Measurements from ENCODE around the gene ANXA9. TPM values are rescaled to one million over a fixed set of nuclear protein-coding genes. Genes with fewer than 3 reads are reported as not detected.

ANXA9 gene, protein sequence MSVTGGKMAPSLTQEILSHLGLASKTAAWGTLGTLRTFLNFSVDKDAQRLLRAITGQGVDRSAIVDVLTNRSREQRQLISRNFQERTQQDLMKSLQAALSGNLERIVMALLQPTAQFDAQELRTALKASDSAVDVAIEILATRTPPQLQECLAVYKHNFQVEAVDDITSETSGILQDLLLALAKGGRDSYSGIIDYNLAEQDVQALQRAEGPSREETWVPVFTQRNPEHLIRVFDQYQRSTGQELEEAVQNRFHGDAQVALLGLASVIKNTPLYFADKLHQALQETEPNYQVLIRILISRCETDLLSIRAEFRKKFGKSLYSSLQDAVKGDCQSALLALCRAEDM
- not detected for total RNA-seq

DNA sequence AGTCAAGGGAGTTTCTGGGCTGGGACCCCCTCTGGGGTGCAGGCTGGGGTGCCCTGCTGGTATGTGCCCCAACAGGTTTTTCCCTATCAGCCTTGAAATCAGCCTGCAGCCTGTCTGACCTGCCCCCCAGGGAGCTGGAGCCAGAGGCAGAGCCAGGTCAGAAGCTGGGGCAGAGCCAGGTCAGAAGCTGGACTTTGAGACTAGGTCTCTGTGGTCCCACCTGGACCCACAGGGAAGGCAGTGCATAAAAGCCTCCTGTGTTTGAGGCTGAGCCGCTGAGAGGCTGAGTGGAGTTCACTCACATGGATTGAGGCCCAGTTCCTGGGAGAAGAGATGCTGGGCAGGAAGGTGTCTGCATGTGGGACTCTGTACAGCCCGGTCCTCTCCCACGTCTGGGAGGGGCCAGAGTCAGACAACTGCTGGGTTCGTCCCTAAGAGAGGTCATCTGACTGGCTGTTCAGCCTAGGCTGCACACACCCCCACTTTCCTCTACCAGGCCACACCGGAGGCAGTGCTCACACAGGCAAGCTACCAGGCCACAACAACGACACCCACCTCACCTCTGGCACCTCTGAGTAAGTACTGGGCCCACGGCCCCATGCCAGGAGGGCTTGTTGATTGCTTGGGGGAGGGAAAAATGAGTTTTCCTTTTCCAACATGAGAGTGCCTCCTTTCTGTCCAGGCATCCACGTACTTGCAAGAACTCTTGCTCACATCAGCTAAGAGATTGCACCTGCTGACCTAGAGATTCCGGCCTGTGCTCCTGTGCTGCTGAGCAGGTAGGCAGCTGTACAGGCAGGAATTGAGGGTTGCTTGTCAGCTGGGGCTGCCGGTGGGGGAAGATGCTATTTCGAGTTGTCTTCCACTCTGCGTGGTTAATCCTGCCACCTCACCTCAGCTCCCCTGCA lies at the start of gene ANXA9:
TSS of gene ANXA9 (plus strand) at position 488 of the 908 bp plus-strand sequence. CDS start 814 bp downstream, outside the sequence.
- Histone ChIP-seq H3K9me3 (no peaks in the 10 kb centered on the region), H3K27ac (no peak within 1 kb of the TSS)
- DNase-seq (ENCODE audit: low spot score): no peak

DNA sequence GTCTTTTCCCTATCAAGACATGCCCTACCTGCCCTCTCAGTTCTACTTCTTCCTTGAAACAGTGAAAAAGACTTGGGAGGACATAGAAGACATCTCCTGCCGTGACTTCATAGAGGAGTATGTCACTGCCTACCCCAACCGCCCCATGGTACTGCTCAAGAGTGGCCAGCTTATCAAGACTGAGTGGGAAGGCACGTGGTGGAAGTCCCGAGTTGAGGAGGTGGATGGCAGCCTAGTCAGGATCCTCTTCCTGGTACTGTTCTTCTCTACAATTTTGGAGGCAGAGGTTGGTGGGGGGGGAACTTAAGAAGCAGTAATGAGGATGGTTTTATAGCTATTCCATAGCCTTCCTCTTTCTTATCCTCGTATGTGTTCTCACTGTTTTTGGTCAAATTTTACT lies 37.2 kb upstream of the ANXA9 start:
- Histone ChIP-seq H3K9me3 (no peaks in the 10 kb centered on the region), H3K27ac (peak overlapping the region; percentile 11 to 24), H3K36me3 (peaks cover 75% of the 10 kb centered on the region), H3K27me3 (replicated peaks; ENCODE audit: insufficient read depth) (no peaks in the 10 kb centered on the region), H3K4me1 (ENCODE audit: control insufficient read depth in 1 of 2, low read depth in 2 of 2) (peaks cover 0 to 7% of the 10 kb centered on the region in 2 donors), H3K4me3 (no peak overlapping the region)
- ATAC-seq (ENCODE audit: insufficient number of reproducible peaks, low FRiP score, low read depth): no peak
- DNase-seq (ENCODE audit: low spot score): no peak
- TF ChIP-seq, protein P1, sequence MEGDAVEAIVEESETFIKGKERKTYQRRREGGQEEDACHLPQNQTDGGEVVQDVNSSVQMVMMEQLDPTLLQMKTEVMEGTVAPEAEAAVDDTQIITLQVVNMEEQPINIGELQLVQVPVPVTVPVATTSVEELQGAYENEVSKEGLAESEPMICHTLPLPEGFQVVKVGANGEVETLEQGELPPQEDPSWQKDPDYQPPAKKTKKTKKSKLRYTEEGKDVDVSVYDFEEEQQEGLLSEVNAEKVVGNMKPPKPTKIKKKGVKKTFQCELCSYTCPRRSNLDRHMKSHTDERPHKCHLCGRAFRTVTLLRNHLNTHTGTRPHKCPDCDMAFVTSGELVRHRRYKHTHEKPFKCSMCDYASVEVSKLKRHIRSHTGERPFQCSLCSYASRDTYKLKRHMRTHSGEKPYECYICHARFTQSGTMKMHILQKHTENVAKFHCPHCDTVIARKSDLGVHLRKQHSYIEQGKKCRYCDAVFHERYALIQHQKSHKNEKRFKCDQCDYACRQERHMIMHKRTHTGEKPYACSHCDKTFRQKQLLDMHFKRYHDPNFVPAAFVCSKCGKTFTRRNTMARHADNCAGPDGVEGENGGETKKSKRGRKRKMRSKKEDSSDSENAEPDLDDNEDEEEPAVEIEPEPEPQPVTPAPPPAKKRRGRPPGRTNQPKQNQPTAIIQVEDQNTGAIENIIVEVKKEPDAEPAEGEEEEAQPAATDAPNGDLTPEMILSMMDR (IDR thresholded peaks at IDR 0.05): no peak

More for the DNA sequence above, at the start of gene ANXA9:
- H3K4me3 ChIP-seq: no peak within 1 kb of the TSS
- no peaks in the 10 kb centered on the region for H3K27me3 ChIP-seq (replicated peaks; ENCODE audit: insufficient read depth)
- TF ChIP-seq, protein P1 (IDR thresholded peaks at IDR 0.05): no peak
- H3K4me1 ChIP-seq (ENCODE audit: control insufficient read depth in 1 of 2, low read depth in 2 of 2): peaks cover 11 to 27% of the 10 kb centered on the region in 2 donors
- no peak for ATAC-seq (ENCODE audit: insufficient number of reproducible peaks, low FRiP score, low read depth)
- H3K36me3 ChIP-seq: no peaks in the 10 kb centered on the region

DNA sequence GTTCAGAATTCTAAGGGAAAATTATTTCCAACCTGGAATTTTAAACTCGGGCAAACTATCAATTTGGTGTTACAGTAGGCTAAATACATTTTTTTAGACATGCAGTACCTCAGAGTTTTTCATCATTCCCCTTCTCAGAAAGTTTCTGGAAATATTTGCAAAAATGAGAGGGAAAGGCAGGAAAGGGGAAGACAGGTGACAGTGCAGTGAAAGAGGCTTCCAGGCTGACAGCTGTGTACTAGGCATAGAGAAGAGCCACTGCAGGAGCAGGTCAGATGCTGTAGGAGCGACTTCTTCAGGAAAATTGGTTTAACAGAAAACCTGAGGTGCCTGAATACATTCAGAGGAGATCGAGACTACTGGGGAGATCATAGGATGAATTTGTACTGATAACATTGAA lies 27.4 kb upstream of the ANXA9 start:
- Histone ChIP-seq H3K4me1 (ENCODE audit: control insufficient read depth in 1 of 2, low read depth in 2 of 2) (no peaks in the 10 kb centered on the region), H3K27ac (no peak overlapping the region), H3K9me3 (no peaks in the 10 kb centered on the region), H3K36me3 (peaks cover 42% of the 10 kb centered on the region), H3K4me3 (no peak overlapping the region), H3K27me3 (replicated peaks; ENCODE audit: insufficient read depth) (no peaks in the 10 kb centered on the region)
- ATAC-seq (ENCODE audit: insufficient number of reproducible peaks, low FRiP score, low read depth): no peak
- TF ChIP-seq, protein P1 (IDR thresholded peaks at IDR 0.05): no peak
- no peak for DNase-seq (ENCODE audit: low spot score)

DNA sequence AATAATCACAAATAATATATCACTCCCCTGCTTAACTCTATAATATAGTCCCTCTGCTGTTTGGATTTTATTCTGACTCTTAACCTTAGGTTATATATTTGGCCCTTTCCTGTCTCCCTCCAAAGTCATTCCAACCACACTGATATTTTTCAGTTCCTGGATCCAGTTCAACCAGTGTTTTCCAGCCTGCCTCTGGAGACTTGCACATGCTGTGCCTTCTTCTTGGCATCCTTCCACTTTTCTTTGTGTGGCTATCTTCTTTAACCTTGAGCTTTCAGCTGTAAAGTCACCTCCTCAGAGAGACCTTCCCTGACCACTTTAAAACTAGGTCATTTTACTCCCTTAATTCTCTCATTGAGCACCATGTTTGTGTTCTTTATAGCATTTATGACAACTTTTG lies 26.8 kb upstream of the ANXA9 start:
- Histone ChIP-seq H3K27me3 (replicated peaks; ENCODE audit: insufficient read depth) (no peaks in the 10 kb centered on the region), H3K4me3 (no peak overlapping the region), H3K27ac (no peak overlapping the region), H3K4me1 (ENCODE audit: control insufficient read depth in 1 of 2, low read depth in 2 of 2) (no peaks in the 10 kb centered on the region), H3K9me3 (no peaks in the 10 kb centered on the region), H3K36me3 (peaks cover 47% of the 10 kb centered on the region)
- ATAC-seq (ENCODE audit: insufficient number of reproducible peaks, low FRiP score, low read depth): no peak
- TF ChIP-seq, protein P1 (IDR thresholded peaks at IDR 0.05): no peak
- no peak for DNase-seq (ENCODE audit: low spot score)

DNA sequence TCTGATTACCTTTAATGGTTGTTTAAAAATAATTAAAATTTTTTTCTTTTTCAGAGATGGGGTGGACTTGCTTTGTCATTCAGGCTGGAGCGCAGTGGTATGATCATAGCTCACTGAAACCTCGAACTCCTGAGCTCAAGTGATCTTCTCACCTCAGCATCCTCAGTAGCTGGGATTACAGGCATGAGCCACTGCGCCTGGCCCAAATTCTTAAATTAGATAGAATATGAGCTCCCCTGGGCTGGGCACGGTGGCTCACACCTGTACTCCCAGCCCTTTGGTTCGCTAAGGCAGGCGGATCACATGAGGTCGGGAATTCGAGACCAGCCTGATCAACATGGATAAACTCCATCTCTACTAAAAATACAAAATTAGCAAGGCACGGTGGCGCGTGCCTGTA lies 24.4 kb upstream of the ANXA9 start:
- Histone ChIP-seq H3K27ac (no peak overlapping the region), H3K4me3 (no peak overlapping the region), H3K27me3 (replicated peaks; ENCODE audit: insufficient read depth) (no peaks in the 10 kb centered on the region), H3K9me3 (no peaks in the 10 kb centered on the region), H3K4me1 (ENCODE audit: control insufficient read depth in 1 of 2, low read depth in 2 of 2) (no peaks in the 10 kb centered on the region), H3K36me3 (peaks cover 50% of the 10 kb centered on the region)
- TF ChIP-seq, protein P1 (IDR thresholded peaks at IDR 0.05): no peak
- ATAC-seq (ENCODE audit: insufficient number of reproducible peaks, low FRiP score, low read depth) (no peak), DNase-seq (ENCODE audit: low spot score) (no peak)
